ENCODE results near the gene SLC16A11.
A peak's percentile ranks its signal among the peaks of the same experiment; 100 is the strongest.

SLC16A11 gene

GRCh38 chr17:7029659-7030058 lies 14.2 kb downstream of the SLC16A11 start:
- peak overlapping the region; percentile 42 for H3K4me3 ChIP-seq (ENCODE audit: low read length)
- DNase-seq (ENCODE audit: low read depth, low spot score): peak; percentile 79

GRCh38 chr17:7029096-7029495 lies 14.8 kb downstream of the SLC16A11 start:
- H3K4me3 ChIP-seq (ENCODE audit: low read length): no peak overlapping the region

GRCh38 chr17:7027335-7027734 lies 16.6 kb downstream of the SLC16A11 start:
- DNase-seq (ENCODE audit: low read depth, low spot score): no peak
- no peak overlapping the region for H3K4me3 ChIP-seq (ENCODE audit: low read length)

More at GRCh38 chr17:7029096-7029495, 14.8 kb downstream of the SLC16A11 start:
- no peak for DNase-seq (ENCODE audit: low read depth, low spot score)

GRCh38 chr17:7026471-7027115 lies 17.3 kb downstream of the SLC16A11 start:
- DNase-seq (ENCODE audit: low read depth, low spot score): no peak

GRCh38 chr17:7025245-7025644 lies 18.6 kb downstream of the SLC16A11 start:
- DNase-seq (ENCODE audit: low read depth, low spot score): no peak
- no peak overlapping the region for H3K4me3 ChIP-seq (ENCODE audit: low read length)

More at GRCh38 chr17:7026471-7027115, 17.3 kb downstream of the SLC16A11 start:
- H3K4me3 ChIP-seq (ENCODE audit: low read length): no peak overlapping the region

- H3K4me3 ChIP-seq (ENCODE audit: low read length): no peak overlapping the region
- DNase-seq (ENCODE audit: low read depth, low spot score): no peak
Measured at GRCh38 chr17:7024402-7024785, 19.5 kb downstream of the SLC16A11 start.

GRCh38 chr17:7023576-7024401 lies 20.1 kb downstream of the SLC16A11 start:
- no peak for DNase-seq (ENCODE audit: low read depth, low spot score)
- no peak overlapping the region for H3K4me3 ChIP-seq (ENCODE audit: low read length)

GRCh38 chr17:7022781-7023571 lies 20.9 kb downstream of the SLC16A11 start, which contains the start of gene BCL6B:
Gene BCL6B (plus strand): TSS chr17:7023050. CDS start chr17:7023672, 622 bp downstream.
- H3K4me3 ChIP-seq (ENCODE audit: low read length): peak within 1 kb of the TSS; percentile 22
- no peak for DNase-seq (ENCODE audit: low read depth, low spot score)

GRCh38 chr17:7021993-7022778 lies 21.7 kb downstream of the SLC16A11 start:
- no peak for DNase-seq (ENCODE audit: low read depth, low spot score)
- peak overlapping the region; percentile 22 for H3K4me3 ChIP-seq (ENCODE audit: low read length)

GRCh38 chr17:7020894-7021664 lies 22.8 kb downstream of the SLC16A11 start:
- no peak overlapping the region for H3K4me3 ChIP-seq (ENCODE audit: low read length)
- DNase-seq (ENCODE audit: low read depth, low spot score): no peak

GRCh38 chr17:7019839-7020519 lies 23.9 kb downstream of the SLC16A11 start:
- no peak for DNase-seq (ENCODE audit: low read depth, low spot score)
- no peak overlapping the region for H3K4me3 ChIP-seq (ENCODE audit: low read length)

- H3K4me3 ChIP-seq (ENCODE audit: low read length): no peak overlapping the region
- DNase-seq (ENCODE audit: low read depth, low spot score): no peak
Measured at GRCh38 chr17:7019367-7019766, 24.5 kb downstream of the SLC16A11 start.

- no peak overlapping the region for H3K4me3 ChIP-seq (ENCODE audit: low read length)
- DNase-seq (ENCODE audit: low read depth, low spot score): no peak
Measured at GRCh38 chr17:7018331-7018964, 25.4 kb downstream of the SLC16A11 start.

- no peak overlapping the region for H3K4me3 ChIP-seq (ENCODE audit: low read length)
- no peak for DNase-seq (ENCODE audit: low read depth, low spot score)
Measured at GRCh38 chr17:7017827-7018200, 26.1 kb downstream of the SLC16A11 start.

GRCh38 chr17:7016886-7017826 lies 26.7 kb downstream of the SLC16A11 start:
- H3K4me3 ChIP-seq (ENCODE audit: low read length): no peak overlapping the region
- no peak for DNase-seq (ENCODE audit: low read depth, low spot score)

- no peak for DNase-seq (ENCODE audit: low read depth, low spot score)
- H3K4me3 ChIP-seq (ENCODE audit: low read length): no peak overlapping the region
Measured at GRCh38 chr17:7016418-7016817, 27.5 kb downstream of the SLC16A11 start.

All from Jurkat, Clone E6-1 (cell line).